ENCODE measurements around the gene ANO7. TPM values are rescaled to one million over a fixed set of nuclear protein-coding genes. Genes with fewer than 3 reads are reported as not detected.

Gene ANO7
- total and polyA plus RNA-seq, 3 experiments from 2014 or later, result 0.83 to 0.86 TPM; not detected in 1

GRCh38 chr2:241151934-241152660 is 36.4 kb upstream of the ANO7 start:
- H3K4me3 ChIP-seq (ENCODE audit: low read length), result no peak overlapping the region
- peak overlapping the region in 6 of 8 donors; percentile 21 to 94 (median 67) for H3K27ac Mint-ChIP-seq

GRCh38 chr2:241153616-241154015 is 34.9 kb upstream of the ANO7 start:
- peaks cover 18% of the 10 kb centered on the region for H3K4me1 ChIP-seq (ENCODE audit: insufficient read depth, low read length)
- peaks cover 3% of the 10 kb centered on the region for H3K36me3 ChIP-seq (ENCODE audit: insufficient read depth, low read length)
- ChIA-PET CTCF (no interaction called here), POLR2A (no interaction called here)
- peak overlapping the region in 3 of 8 donors; percentile 52 to 81 (median 74) for H3K27ac Mint-ChIP-seq
- no peaks in the 10 kb centered on the region for H3K27me3 ChIP-seq (ENCODE audit: insufficient read depth, low read length, poor library complexity, severe bottlenecking)
- H3K27ac ChIP-seq (ENCODE audit: low read depth, low read length), result no peak overlapping the region
- H3K4me1 Mint-ChIP-seq, result peaks cover 28 to 46% (median 42%) of the 10 kb centered on the region in 3 donors
- no peaks in the 10 kb centered on the region for H3K9me3 Mint-ChIP-seq
- no peak overlapping the region for H3K4me3 ChIP-seq (ENCODE audit: low read length)
- H3K4me3 Mint-ChIP-seq, result peak overlapping the region in 1 of 7 donors; percentile 37
- H3K36me3 Mint-ChIP-seq, result peaks cover 3 to 55% (median 11%) of the 10 kb centered on the region in 3 donors
- H3K27me3 Mint-ChIP-seq, result peaks cover 0 to 3% of the 10 kb centered on the region in 2 donors
- DNase-seq, result no peak
- no peaks in the 10 kb centered on the region for H3K9me3 ChIP-seq (ENCODE audit: low read length)

More at GRCh38 chr2:241151934-241152660, 36.4 kb upstream of the ANO7 start:
- peaks cover 36 to 56% (median 50%) of the 10 kb centered on the region in 3 donors for H3K4me1 Mint-ChIP-seq
- no peak for DNase-seq
- POLR2A ChIA-PET, result interaction anchor here (3.3 kb wide), 1 partner anchor 50 kb away, joined by 49 read pairs; the partner anchor contains the start of gene MTERF4
- Histone ChIP-seq H3K9me3 (ENCODE audit: low read length) (no peaks in the 10 kb centered on the region), H3K4me1 (ENCODE audit: insufficient read depth, low read length) (peaks cover 26% of the 10 kb centered on the region), H3K36me3 (ENCODE audit: insufficient read depth, low read length) (no peaks in the 10 kb centered on the region), H3K27ac (ENCODE audit: low read depth, low read length) (no peak overlapping the region), H3K27me3 (ENCODE audit: insufficient read depth, low read length, poor library complexity, severe bottlenecking) (no peaks in the 10 kb centered on the region)
- CTCF ChIA-PET, result interaction anchor here (1.0 to 4.2 kb wide), 4 partner anchors 41 to 74 kb away, joined by 3 to 67 read pairs (median 28); no protein-coding TSS in a partner anchor
- H3K27me3 Mint-ChIP-seq, result peaks cover 0 to 3% of the 10 kb centered on the region in 2 donors
- H3K4me3 Mint-ChIP-seq, result peak overlapping the region; percentile 93 to 100 (median 97)
- H3K36me3 Mint-ChIP-seq, result peaks cover 0 to 41% (median 5%) of the 10 kb centered on the region in 3 donors
- H3K9me3 Mint-ChIP-seq, result no peaks in the 10 kb centered on the region

- CTCF ChIA-PET, result interaction anchor here (2.3 kb wide), 1 partner anchor 77 kb away, joined by 9 read pairs; no protein-coding TSS in a partner anchor
- no peaks in the 10 kb centered on the region for H3K27me3 ChIP-seq (ENCODE audit: insufficient read depth, low read length, poor library complexity, severe bottlenecking)
- Mint-ChIP-seq H3K27ac (peak overlapping the region in 3 of 8 donors; percentile 55 to 66 (median 61)), H3K36me3 (peaks cover 3 to 62% (median 11%) of the 10 kb centered on the region in 3 donors), H3K9me3 (no peaks in the 10 kb centered on the region), H3K27me3 (peaks cover 0 to 3% of the 10 kb centered on the region in 2 donors), H3K4me1 (peaks cover 28 to 45% (median 40%) of the 10 kb centered on the region in 3 donors), H3K4me3 (peak overlapping the region in 1 of 7 donors; percentile 15)
- no peaks in the 10 kb centered on the region for H3K9me3 ChIP-seq (ENCODE audit: low read length)
- peaks cover 16% of the 10 kb centered on the region for H3K4me1 ChIP-seq (ENCODE audit: insufficient read depth, low read length)
- no peak for DNase-seq
- POLR2A ChIA-PET, result no interaction called here
- no peak overlapping the region for H3K27ac ChIP-seq (ENCODE audit: low read depth, low read length)
- peaks cover 12% of the 10 kb centered on the region for H3K36me3 ChIP-seq (ENCODE audit: insufficient read depth, low read length)
- H3K4me3 ChIP-seq (ENCODE audit: low read length), result no peak overlapping the region
Measured at GRCh38 chr2:241154915-241155314, 33.6 kb upstream of the ANO7 start.

- POLR2A ChIA-PET, result no interaction called here
- peaks cover 18% of the 10 kb centered on the region for H3K36me3 ChIP-seq (ENCODE audit: insufficient read depth, low read length)
- peak overlapping the region in 3 of 8 donors; percentile 17 to 79 (median 69) for H3K27ac Mint-ChIP-seq
- H3K9me3 Mint-ChIP-seq, result no peaks in the 10 kb centered on the region
- peak overlapping the region in 1 of 7 donors; percentile 45 for H3K4me3 Mint-ChIP-seq
- no peak for DNase-seq
- peaks cover 3 to 64% (median 11%) of the 10 kb centered on the region in 3 donors for H3K36me3 Mint-ChIP-seq
- CTCF ChIA-PET, result interaction anchor here (2.3 kb wide), 1 partner anchor 78 kb away, joined by 9 read pairs; no protein-coding TSS in a partner anchor
- no peak overlapping the region for H3K27ac ChIP-seq (ENCODE audit: low read depth, low read length)
- no peaks in the 10 kb centered on the region for H3K9me3 ChIP-seq (ENCODE audit: low read length)
- H3K27me3 Mint-ChIP-seq, result no peaks in the 10 kb centered on the region
- no peak overlapping the region for H3K4me3 ChIP-seq (ENCODE audit: low read length)
- H3K4me1 Mint-ChIP-seq, result peaks cover 21 to 37% (median 30%) of the 10 kb centered on the region in 3 donors
- peaks cover 14% of the 10 kb centered on the region for H3K4me1 ChIP-seq (ENCODE audit: insufficient read depth, low read length)
- H3K27me3 ChIP-seq (ENCODE audit: insufficient read depth, low read length, poor library complexity, severe bottlenecking), result no peaks in the 10 kb centered on the region
Measured at GRCh38 chr2:241155936-241156335, 32.5 kb upstream of the ANO7 start.

GRCh38 chr2:241156971-241157441 is 31.5 kb upstream of the ANO7 start:
- Histone ChIP-seq H3K27ac (ENCODE audit: low read depth, low read length) (no peak overlapping the region), H3K36me3 (ENCODE audit: insufficient read depth, low read length) (peaks cover 18% of the 10 kb centered on the region), H3K4me3 (ENCODE audit: low read length) (no peak overlapping the region), H3K27me3 (ENCODE audit: insufficient read depth, low read length, poor library complexity, severe bottlenecking) (no peaks in the 10 kb centered on the region), H3K9me3 (ENCODE audit: low read length) (no peaks in the 10 kb centered on the region), H3K4me1 (ENCODE audit: insufficient read depth, low read length) (peaks cover 4% of the 10 kb centered on the region)
- DNase-seq, result no peak
- no peak overlapping the region for H3K4me3 Mint-ChIP-seq
- ChIA-PET POLR2A (no interaction called here), CTCF (interaction anchor here (0.7 to 2.3 kb wide), 2 partner anchors 79 kb away, joined by 4 to 9 read pairs; no protein-coding TSS in a partner anchor)
- peaks cover 3 to 69% (median 12%) of the 10 kb centered on the region in 3 donors for H3K36me3 Mint-ChIP-seq
- H3K27ac Mint-ChIP-seq, result peak overlapping the region in 5 of 8 donors; percentile 6 to 91 (median 22)
- no peaks in the 10 kb centered on the region for H3K27me3 Mint-ChIP-seq
- no peaks in the 10 kb centered on the region for H3K9me3 Mint-ChIP-seq
- peaks cover 11 to 27% (median 19%) of the 10 kb centered on the region in 3 donors for H3K4me1 Mint-ChIP-seq

GRCh38 chr2:241157841-241158545 is 30.5 kb upstream of the ANO7 start:
- Histone ChIP-seq H3K27ac (ENCODE audit: low read depth, low read length) (no peak overlapping the region), H3K4me3 (ENCODE audit: low read length) (no peak overlapping the region), H3K36me3 (ENCODE audit: insufficient read depth, low read length) (peaks cover 18% of the 10 kb centered on the region), H3K4me1 (ENCODE audit: insufficient read depth, low read length) (no peaks in the 10 kb centered on the region), H3K27me3 (ENCODE audit: insufficient read depth, low read length, poor library complexity, severe bottlenecking) (no peaks in the 10 kb centered on the region), H3K9me3 (ENCODE audit: low read length) (no peaks in the 10 kb centered on the region)
- Mint-ChIP-seq H3K27ac (peak overlapping the region in 1 of 8 donors; percentile 70), H3K4me3 (no peak overlapping the region), H3K9me3 (no peaks in the 10 kb centered on the region), H3K36me3 (peaks cover 3 to 73% (median 15%) of the 10 kb centered on the region in 3 donors), H3K4me1 (peaks cover 6 to 22% (median 12%) of the 10 kb centered on the region in 3 donors), H3K27me3 (no peaks in the 10 kb centered on the region)
- ChIA-PET POLR2A (interaction anchor here (0.6 kb wide), 1 partner anchor 35 kb away, joined by 12 read pairs; no protein-coding TSS in a partner anchor), CTCF (interaction anchor here (0.7 kb wide), 1 partner anchor 80 kb away, joined by 4 read pairs; no protein-coding TSS in a partner anchor)
- no peak for DNase-seq

GRCh38 chr2:241158546-241158900 is 30.0 kb upstream of the ANO7 start:
- no peak for DNase-seq
- Mint-ChIP-seq H3K9me3 (no peaks in the 10 kb centered on the region), H3K36me3 (peaks cover 3 to 73% (median 12%) of the 10 kb centered on the region in 3 donors), H3K27me3 (no peaks in the 10 kb centered on the region), H3K4me1 (peaks cover 5 to 18% (median 7%) of the 10 kb centered on the region in 3 donors), H3K27ac (peak overlapping the region in 1 of 8 donors; percentile 70), H3K4me3 (no peak overlapping the region)
- no peaks in the 10 kb centered on the region for H3K4me1 ChIP-seq (ENCODE audit: insufficient read depth, low read length)
- H3K27ac ChIP-seq (ENCODE audit: low read depth, low read length), result no peak overlapping the region
- H3K4me3 ChIP-seq (ENCODE audit: low read length), result no peak overlapping the region
- H3K36me3 ChIP-seq (ENCODE audit: insufficient read depth, low read length), result peaks cover 19% of the 10 kb centered on the region
- ChIA-PET CTCF (no interaction called here), POLR2A (no interaction called here)
- no peaks in the 10 kb centered on the region for H3K27me3 ChIP-seq (ENCODE audit: insufficient read depth, low read length, poor library complexity, severe bottlenecking)
- H3K9me3 ChIP-seq (ENCODE audit: low read length), result no peaks in the 10 kb centered on the region
